Brain microvascular endothelial cell (primary cell): ENCODE results near the gene A1CF.
"Not testable (repeated sequence)": the region's sequence is repeated elsewhere in the genome, so short reads cannot be mapped to it uniquely, and the experiment has no call there.

Experiments used
- DNase-seq: peaks from one replicate; pipeline ENCODE4 v3.0.0-alpha.2; 2020
- H3K27ac ChIP-seq: fragments of 250-450 bp; sonication (Bioruptor Pico); 2 replicates; pipeline ENCODE4 v1.5.1; 2020; ENCODE audit warnings: mild to moderate bottlenecking, moderate library complexity
- H3K27me3 ChIP-seq: fragments of 250-450 bp; sonication (Bioruptor Pico); replicated peaks from 2 replicates; pipeline ENCODE4 v1.5.1; 2020; ENCODE audit warnings: mild to moderate bottlenecking
- H3K36me3 ChIP-seq: fragments of 250-450 bp; sonication (Bioruptor Pico); replicated peaks from 2 replicates; pipeline ENCODE4 v1.5.1; 2020; ENCODE audit warnings: mild to moderate bottlenecking
- H3K4me3 ChIP-seq: 2 replicates; pipeline ENCODE4 v1.5.1; 2011; ENCODE audit warnings: low read depth, mild to moderate bottlenecking, control low read depth, low read length, moderate library complexity
- CTCF ChIP-seq: IDR thresholded peaks from 2 replicates; pipeline ENCODE4 v1.5.1; 2011; ENCODE audit warnings: low read depth, mild to moderate bottlenecking, moderate library complexity, low read length, control low read depth, inconsistent platforms; ENCODE audit errors: missing control alignments
- in situ Hi-C: cut with HindIII; loops from 2 replicates; pipeline ENCODE4 v1.10.0; 2017; ENCODE audit warnings: low sequenced_read_pairs, low pct_ligation_motif_present

The A1CF gene

DNA sequence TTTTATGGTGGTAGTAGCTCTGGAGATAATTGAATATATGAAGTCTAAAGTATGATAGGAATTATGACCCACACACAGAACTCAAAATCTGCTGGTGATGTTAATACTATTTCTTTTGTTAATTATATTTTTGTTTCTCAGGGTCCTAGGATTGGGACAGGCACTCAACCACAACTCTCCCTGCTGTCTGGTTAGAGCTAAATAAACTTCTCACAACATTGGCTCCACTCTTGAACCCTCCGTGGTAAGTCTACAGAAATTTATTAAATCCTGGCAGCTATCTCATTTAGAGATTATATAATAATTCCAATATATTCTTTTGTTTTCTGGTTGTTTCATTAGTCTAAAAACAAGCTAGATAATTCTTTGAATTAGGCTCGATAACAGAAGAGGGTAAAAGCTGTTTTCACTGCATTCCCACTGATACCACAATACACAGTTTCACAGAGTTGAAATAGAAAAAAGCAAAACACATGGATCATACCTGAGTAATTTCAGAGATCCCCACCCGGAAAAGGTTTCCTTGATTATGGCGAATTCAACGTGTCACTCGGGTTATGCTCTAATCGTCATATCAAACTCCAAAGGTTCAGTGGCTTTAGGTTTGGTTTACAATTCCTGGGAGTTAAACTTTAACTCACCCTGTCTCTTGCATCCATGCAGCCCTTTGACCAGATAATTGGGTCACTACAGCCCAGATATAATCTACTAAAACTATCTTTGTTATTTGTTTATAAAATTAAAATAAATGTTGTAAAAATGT is at the start of gene A1CF:
TSS of gene A1CF (minus strand) at position 531 of the 763 bp plus-strand sequence. CDS start 25,687 bp downstream, outside the sequence.
- H3K36me3 ChIP-seq, result no peaks in the 10 kb centered on the region
- no peak within 1 kb of the TSS for H3K27ac ChIP-seq
- H3K27me3 ChIP-seq, result no peaks in the 10 kb centered on the region
- in situ Hi-C loops, result no loop called here
- TF ChIP-seq CTCF, result no peak
- no peak for DNase-seq
- no peak within 1 kb of the TSS for H3K4me3 ChIP-seq

- Histone ChIP-seq H3K4me3 (no peak overlapping the region), H3K36me3 (no peaks in the 10 kb centered on the region), H3K27me3 (no peaks in the 10 kb centered on the region), H3K27ac (no peak overlapping the region)
- no peak for TF ChIP-seq CTCF
- in situ Hi-C loops, result no loop called here
- peak; percentile 35 for DNase-seq
Observed at GRCh38 chr10:50931948-50932431, 46.6 kb upstream of the A1CF start.

- peak; percentile 25 for DNase-seq
- H3K36me3 ChIP-seq, result no peaks in the 10 kb centered on the region
- no peak overlapping the region for H3K27ac ChIP-seq
- H3K4me3 ChIP-seq, result no peak overlapping the region
- in situ Hi-C loops, result no loop called here
- no peaks in the 10 kb centered on the region for H3K27me3 ChIP-seq
- TF ChIP-seq CTCF, result no peak
Observed at GRCh38 chr10:50929670-50930069, 44.2 kb upstream of the A1CF start.

GRCh38 chr10:50928190-50928552 is 42.7 kb upstream of the A1CF start:
- Histone ChIP-seq H3K4me3 (no peak overlapping the region), H3K27me3 (no peaks in the 10 kb centered on the region), H3K27ac (no peak overlapping the region), H3K36me3 (no peaks in the 10 kb centered on the region)
- TF ChIP-seq CTCF, result no peak
- in situ Hi-C loops, result no loop called here
- no peak for DNase-seq

DNA sequence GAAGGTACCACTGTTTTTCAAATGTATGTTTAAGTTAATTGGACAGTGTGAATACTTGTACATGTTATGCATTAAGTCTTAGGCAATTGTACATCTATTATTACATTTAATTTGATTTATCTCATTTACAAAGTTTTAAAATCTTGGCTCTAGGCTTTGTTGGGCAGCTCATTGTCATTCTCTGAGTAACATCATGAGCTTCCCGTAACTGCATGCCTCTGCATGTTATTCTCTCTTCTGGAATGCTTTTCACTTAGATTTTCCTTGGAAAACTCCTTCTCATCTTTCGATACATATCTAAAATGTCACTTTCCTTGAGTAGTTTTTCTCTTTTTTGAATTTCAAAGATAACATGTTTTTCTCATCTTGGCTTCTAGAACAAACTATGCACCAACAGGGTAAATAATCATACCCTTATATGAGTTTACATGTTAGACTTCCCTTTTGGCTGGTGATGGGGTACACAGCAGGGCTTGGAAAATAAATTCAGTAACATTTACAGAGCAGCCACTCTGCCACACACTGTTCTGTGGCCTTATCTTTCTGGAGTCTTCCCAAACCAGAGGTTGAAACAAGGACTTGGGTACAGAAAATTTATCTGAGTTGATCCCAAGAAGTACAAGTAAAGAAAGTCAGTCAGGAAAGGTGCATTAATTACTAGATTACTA is 42.2 kb upstream of the A1CF start:
- in situ Hi-C loops, result no loop called here
- no peak for TF ChIP-seq CTCF
- Histone ChIP-seq H3K27ac (no peak overlapping the region), H3K27me3 (no peaks in the 10 kb centered on the region), H3K36me3 (no peaks in the 10 kb centered on the region), H3K4me3 (no peak overlapping the region)
- no peak for DNase-seq

- H3K4me3 ChIP-seq, in situ Hi-C loops, H3K27ac ChIP-seq, H3K36me3 ChIP-seq, H3K27me3 ChIP-seq, DNase-seq: not testable (repeated sequence)
Observed at GRCh38 chr10:50923471-50923870, 38.0 kb upstream of the A1CF start.
